Activated CD8-positive, alpha-beta memory T cell treated with anti-CD3 and anti-CD28 coated beads, Interleukin-2, amount 50 U/mL, for 24 hours (primary cell): ENCODE results near the gene ADGRE1.

Source experiments
- DNase-seq: peaks from one replicate; pipeline ENCODE4 v3.0.0-alpha.2; 2020; ENCODE audit errors: extremely low read depth

The ADGRE1 gene

DNA sequence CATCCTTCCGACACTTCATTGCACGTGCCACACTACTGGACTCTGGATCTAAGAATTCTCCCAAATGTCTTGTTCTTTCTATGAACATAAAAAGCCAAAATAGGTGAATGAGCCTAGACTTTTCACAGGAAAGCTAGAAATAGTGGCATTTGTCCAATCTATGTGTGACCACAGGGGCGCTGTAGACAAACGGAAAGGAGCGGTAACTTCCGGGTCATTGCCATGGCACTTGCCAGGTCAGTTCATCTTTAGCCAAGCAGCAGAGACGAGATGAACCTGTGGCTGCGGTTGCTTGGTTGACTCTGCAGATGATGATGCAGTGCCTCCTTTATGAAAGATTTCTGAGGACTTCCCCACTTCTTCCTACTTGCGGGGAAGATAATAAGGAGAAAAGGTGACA, 65.6 kb downstream of the ADGRE1 start:
- no peak for DNase-seq

DNA sequence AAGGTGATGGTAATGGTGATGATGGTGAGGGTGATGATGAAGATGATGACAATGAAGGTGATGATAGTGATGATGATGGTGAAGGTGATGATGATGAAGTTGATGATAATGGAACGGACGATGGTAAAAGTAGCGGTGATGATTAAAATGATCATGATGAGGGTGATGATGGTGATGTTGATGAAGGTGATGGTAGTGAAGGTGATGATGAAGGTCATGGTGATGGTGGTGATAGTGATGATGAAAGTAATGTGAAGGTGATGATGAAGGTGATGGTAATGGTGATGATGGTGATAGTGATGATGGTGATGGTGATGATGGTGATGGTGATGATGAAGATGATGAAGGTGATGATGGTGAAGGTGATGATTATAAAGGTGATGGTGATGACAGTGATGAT, 67.7 kb downstream of the ADGRE1 start:
- DNase-seq = no peak

DNA sequence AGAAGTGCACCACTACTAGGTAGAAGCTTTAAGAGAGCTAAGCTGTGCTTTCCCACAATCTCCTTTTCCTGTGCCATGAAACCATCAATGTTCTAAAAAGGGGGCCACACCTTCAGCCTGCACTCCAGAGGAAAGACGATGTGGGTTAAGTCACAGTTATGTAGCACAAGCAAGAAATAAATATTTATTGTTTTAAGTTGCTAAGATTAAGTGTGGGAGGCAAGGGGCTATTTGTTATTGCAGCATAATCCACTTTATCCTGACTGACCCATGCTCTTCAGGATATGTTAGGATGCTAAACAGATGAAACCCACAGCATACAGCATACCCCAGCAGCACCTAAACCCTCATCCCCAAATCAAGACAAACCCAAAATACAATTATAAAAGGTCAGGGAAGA, 69.2 kb downstream of the ADGRE1 start:
- DNase-seq = no peak

DNA sequence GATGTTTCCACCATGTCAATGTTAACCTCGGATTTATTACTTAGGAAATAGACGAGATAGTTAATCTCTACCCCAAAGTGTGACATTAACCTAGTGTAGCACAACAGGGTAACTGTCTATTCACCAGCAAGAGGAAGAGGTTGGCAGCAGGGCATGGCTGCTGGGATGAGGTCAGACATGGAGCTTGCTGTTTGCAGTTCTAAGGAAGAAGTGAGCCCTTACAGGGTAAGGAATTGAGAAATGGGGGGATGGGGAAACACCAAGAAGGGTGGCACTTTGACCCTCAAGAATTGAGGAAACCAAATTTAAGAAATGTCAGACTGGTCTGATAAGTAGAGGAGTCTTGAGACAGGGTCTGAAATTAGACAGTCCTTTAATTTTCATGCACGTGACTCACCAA, 71.4 kb downstream of the ADGRE1 start:
- DNase-seq = no peak

GRCh38 chr19:6963244-6963852, 76.0 kb downstream of the ADGRE1 start:
- no peak for DNase-seq

DNA sequence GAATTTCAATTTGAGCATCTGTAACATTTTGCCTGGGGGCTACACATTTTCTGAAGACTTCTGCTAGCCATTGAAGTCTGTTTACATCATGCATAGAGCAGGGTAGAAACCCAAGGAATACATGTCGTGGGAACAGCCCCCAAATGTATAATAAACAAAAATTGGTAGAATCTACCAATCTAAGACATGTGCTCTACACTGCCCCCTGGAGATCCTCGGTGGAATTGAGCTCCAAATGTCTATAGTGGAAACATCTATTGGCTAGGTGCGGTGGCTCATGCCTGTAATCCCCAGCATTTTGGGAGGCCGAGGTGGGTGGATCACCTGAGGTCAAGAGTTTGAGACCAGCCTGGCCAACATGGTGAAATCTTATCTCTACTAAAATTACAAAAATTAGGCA, 76.6 kb downstream of the ADGRE1 start:
- DNase-seq = peak; percentile 17

DNA sequence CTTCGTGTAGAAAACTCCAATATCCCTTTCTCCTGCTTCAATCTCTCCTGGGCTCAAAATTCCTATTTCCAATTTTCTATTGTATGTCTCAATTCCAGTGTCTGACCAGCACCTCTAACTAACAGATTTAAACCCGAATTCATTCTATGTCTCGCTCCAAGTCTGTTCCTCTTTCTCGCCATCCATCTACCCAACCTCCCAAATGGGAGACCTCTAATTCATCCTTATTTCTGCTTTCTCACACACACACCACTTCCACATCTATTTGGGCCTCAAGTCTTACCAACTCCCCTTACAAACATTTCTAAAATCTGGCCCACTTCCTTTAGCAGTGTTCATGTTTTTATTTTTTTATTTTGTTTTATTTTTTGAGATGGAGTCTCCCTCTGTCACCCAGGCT, 80.6 kb downstream of the ADGRE1 start:
- no peak for DNase-seq

DNA sequence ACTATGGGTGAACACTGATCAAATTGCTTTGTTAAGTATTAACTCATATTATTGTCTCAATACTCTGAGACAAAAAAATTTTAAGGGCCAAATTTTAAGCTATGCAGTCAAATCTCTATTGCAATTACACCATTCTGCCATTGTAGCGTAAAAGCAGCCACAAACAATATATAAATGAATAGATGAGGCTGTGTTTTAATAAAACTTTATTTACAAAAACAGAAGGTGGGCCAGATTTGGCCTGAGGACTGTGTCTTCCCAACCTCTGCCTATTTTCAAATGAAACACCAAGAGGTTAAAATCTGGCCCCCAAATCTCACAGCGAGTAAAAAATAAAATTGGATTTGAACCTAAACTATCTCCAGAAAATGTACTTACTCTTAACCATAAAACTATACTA, 82.1 kb downstream of the ADGRE1 start:
- DNase-seq = no peak

- no peak for DNase-seq
These were observed 82.6 kb downstream of the ADGRE1 start for GRCh38 chr19:6970021-6970420.

DNA sequence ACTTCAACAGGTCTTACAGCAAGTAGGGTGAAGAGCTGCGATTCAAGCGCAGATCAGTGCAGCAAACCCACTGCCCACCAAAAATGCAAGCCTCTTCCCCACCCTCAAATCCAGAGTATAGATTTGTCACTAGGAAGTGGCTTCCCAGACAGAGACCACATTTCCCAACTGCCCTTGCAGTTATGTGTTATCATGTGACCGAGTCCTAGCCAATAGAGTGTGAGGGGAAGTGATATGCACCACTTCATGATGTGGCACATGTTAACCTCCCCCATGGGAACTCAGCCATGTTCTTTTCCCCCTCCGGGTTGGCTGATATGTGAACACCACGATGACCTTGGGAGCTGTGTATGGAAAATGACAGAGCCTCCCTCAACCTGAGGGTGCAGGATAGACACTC, 83.1 kb downstream of the ADGRE1 start:
- no peak for DNase-seq

DNA sequence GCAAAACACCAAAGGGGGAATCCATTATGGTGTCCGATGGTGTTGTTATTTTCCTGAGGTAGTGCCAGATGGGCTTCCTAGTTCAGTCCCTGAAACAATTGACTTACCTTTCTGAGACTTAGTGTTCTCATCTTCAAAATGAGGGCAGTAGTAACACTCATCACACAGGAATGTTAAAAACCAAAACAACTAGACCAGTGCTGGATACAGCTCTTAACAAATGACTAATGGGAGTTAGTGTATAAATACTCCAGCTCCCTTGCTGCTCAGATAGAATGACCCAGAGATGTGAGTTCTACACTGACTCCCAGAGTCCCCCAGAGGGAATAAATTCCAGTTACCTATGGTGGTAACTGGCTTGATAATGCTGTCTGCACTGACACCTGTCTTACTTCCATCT, 84.0 kb downstream of the ADGRE1 start:
- DNase-seq = no peak

DNA sequence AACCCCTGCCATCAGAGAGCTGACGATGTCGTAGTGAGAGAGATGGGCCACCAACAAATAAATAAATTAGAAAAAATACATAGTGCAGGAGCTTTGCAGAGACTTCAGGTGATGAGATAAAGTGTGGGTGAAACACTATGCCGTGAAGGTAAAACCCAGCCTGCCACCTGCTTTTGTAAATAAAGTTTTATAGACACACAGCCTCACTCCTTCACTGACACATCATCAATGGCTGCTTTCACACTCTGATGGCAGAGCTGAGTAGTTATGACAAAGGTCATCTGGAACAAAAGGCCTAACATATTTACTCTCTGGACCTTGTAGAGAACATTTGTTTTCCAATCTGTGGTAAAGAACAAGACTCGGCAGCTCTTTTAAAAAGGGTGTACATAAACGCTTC, 88.8 kb downstream of the ADGRE1 start:
- DNase-seq = no peak

GRCh38 chr19:6979399-6979798, 92.0 kb downstream of the ADGRE1 start:
- DNase-seq = no peak

GRCh38 chr19:6983448-6983847, 96.1 kb downstream of the ADGRE1 start:
- DNase-seq = no peak

- no peak for DNase-seq
These were observed 100.5 kb downstream of the ADGRE1 start for GRCh38 chr19:6987850-6988249.

DNA sequence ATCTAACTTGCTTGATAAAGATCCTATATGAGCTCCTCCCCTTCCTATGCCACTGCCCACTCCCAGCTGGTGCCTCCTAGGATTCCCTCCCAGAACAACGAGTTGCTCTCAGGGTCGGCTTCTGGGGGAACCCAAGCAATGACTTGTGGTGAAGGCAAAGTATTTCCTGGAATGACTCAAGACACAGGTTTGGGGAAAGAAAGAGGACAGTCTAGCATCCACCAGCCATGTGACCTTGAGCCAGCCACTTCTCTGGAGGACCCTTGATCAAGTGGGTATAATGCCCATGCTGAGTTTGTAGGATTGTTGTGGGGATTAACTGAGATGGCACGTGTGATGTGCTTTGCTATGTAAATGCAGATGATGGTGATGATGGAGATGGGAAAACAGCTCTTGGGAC, 100.9 kb downstream of the ADGRE1 start:
- no peak for DNase-seq
